Lower leg skin (tissue), 4 donors: ENCODE data around the gene HES6. TPM values are rescaled to one million over a fixed set of nuclear protein-coding genes. Genes with fewer than 3 reads are reported as not detected.

Experiments
- DNase-seq, 2 donors: peaks; one replicate each; pipeline ENCODE4 v3.0.0-alpha.2; 2019; ENCODE audit warnings: low spot score in 2 of 2
- H3K4me3 ChIP-seq: fragments of 200-600 bp; sonication (generic); 2 replicates; pipeline ENCODE4 v1.5.1; 2017; ENCODE audit warnings: mild to moderate bottlenecking, low read depth; ENCODE audit not compliant: poor library complexity, severe bottlenecking
- CTCF ChIP-seq, 3 donors: fragments of 450-650 bp; IDR thresholded peaks; one replicate each; pipeline ENCODE4 v1.5.1; 2016; ENCODE audit warnings: antibody characterized with exemption in 3 of 3, mild to moderate bottlenecking in 3 of 3, moderate library complexity in 2 of 3
- POLR2A ChIP-seq, 2 donors: fragments of 450-650 bp; IDR thresholded peaks; one replicate each; pipeline ENCODE4 v1.6.1; 2016 to 2017; ENCODE audit warnings: antibody characterized with exemption in 2 of 2, mild to moderate bottlenecking in 1 of 2, moderate library complexity in 1 of 2
- WGBS, 2 donors: methylation state at CpG; one replicate each; pipeline ENCODE4 v1.1.5; 2018; 5-methylcytosine and 5-hydroxymethylcytosine counted together
- intact Hi-C: fragments of 100-400 bp; cut with DNase I; formaldehyde crosslinking; loops from one replicate; pipeline ENCODE4 v1.15.0; 2023; ENCODE audit warnings: low total_unique reads
- total RNA-seq, 4 donors: library from RNA; depleted of rRNA; stranded (reverse); fragments of >200 nt; gene quantifications; one replicate each; pipeline ENCODE4 v1.1.0, GENCODE V29; 2016

The HES6 gene
- total RNA-seq, 4 donors from 2014 or later, result 1.3 to 5.8 (median 3.1) TPM

DNA sequence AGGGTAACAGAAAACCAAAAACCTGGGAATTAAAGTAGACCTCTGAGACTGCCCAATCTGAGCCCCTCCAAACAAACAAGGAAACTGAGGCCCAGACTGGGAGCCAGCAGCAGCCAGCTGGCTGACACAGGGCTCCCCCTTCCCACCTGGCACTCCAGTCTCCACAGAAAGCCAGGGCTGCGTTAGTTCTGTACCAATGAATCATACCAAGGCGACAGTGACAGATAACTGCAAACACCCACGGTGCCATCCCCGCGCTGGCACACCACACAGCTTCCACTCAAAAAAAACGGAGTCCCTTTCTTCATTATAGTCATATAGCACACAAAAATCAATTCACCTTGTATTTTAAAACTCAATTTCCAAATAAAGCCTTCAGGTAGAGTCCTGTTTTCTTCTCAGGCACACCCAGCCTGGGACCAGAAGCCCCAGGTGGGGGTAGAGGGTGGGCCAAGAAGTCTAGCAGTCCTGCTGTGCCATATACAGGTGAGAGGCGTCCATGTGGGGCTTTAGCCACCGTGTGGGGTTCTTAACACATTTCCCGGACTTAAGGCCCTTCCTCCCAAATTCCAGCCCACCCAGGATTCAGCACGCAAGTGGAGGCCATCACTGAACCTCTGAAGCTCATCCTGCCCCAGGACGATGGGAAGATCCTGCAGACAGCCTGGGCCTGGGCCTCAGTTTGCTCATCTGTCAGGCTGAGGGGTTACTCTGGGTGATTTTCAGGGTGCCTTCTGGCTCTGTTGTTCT lies 47.3 kb upstream of the HES6 start:
- H3K4me3 ChIP-seq, result no peak overlapping the region
- 35 to 36% methylated on average over 11 of the region's 11 CpGs for WGBS, 2 donors
- TF ChIP-seq CTCF (IDR thresholded peaks at IDR 0.05), result no peak
- no peak for TF ChIP-seq POLR2A (IDR thresholded peaks at IDR 0.05)
- intact Hi-C loops, result no loop called here
- no peak for DNase-seq

GRCh38 chr2:238286551-238286950 lies 46.7 kb upstream of the HES6 start:
- DNase-seq, result peak; percentile 67 to 92
- WGBS, 2 donors, result 27 to 32% methylated on average over 7 of the region's 7 CpGs
- TF ChIP-seq CTCF (IDR thresholded peaks at IDR 0.05) (no peak), POLR2A (IDR thresholded peaks at IDR 0.05) (no peak)
- intact Hi-C loops, result no loop called here
- no peak overlapping the region for H3K4me3 ChIP-seq

DNA sequence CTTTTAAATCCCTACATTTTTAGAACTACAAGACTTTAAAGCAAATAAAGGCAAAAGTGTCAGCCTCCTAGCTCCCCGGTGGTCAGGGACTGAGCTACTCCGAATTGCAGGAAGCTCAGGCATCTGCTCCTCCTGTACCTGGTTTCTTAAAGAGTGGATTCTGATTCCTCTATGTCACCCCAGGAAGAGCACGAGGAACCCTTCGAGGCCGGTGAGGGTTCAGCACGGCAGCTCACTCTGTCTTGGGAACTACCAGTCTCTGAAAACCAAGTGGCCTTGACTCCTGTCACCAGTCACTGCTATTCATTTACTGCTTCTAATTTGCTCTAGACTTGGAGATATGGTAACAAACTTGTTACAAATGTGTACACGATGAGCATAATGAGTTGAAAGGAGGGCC lies 46.3 kb upstream of the HES6 start:
- TF ChIP-seq POLR2A (IDR thresholded peaks at IDR 0.05) (no peak), CTCF (IDR thresholded peaks at IDR 0.05) (no peak)
- DNase-seq, result no peak
- no peak overlapping the region for H3K4me3 ChIP-seq
- intact Hi-C loops, result no loop called here
- WGBS, 2 donors, result 30 to 32% methylated on average over 7 of the region's 7 CpGs

DNA sequence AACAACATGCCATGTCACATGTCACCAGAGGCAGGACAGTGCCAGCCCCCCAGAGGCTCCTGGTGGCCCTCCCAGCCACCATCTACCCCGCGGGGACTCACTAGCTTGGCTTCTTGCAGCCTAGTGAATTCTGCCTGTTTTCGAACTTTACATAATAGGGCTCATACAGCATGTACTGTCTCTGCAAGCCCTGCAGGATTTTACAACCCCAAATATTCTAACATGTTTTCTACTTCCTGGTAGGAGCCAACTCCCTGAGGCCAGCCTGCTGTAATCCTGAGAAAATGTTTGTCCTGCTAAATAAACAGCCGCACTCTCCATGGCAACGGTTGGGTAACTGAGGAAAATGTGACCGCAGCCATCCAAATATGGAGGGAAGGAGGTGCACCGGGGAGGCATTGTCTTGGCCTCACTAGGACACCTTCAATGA lies 45.8 kb upstream of the HES6 start:
- H3K4me3 ChIP-seq, result no peak overlapping the region
- TF ChIP-seq CTCF (IDR thresholded peaks at IDR 0.05) (no peak), POLR2A (IDR thresholded peaks at IDR 0.05) (no peak)
- 19 to 21% methylated on average over 7 of the region's 7 CpGs for WGBS, 2 donors
- DNase-seq, result peak; percentile 95 to 97
- intact Hi-C loops, result no loop called here

GRCh38 chr2:238284802-238285515 lies 45.1 kb upstream of the HES6 start:
- 63 to 68% methylated on average over 11 of the region's 11 CpGs for WGBS, 2 donors
- intact Hi-C loops, result no loop called here
- H3K4me3 ChIP-seq, result no peak overlapping the region
- TF ChIP-seq CTCF (IDR thresholded peaks at IDR 0.05), result no peak
- TF ChIP-seq POLR2A (IDR thresholded peaks at IDR 0.05), result no peak
- DNase-seq, result no peak
